ENCODE results near the gene KIAA2012. TPM values are rescaled to one million over a fixed set of nuclear protein-coding genes. Genes with fewer than 3 reads are reported as not detected.
A peak's percentile ranks its signal among the peaks of the same experiment; 100 is the strongest.

KIAA2012 gene
- total and polyA plus RNA-seq, 2 of the 4 experiments (the other 2 are of a cell fraction) = under 0.01 to 0.09 TPM

DNA sequence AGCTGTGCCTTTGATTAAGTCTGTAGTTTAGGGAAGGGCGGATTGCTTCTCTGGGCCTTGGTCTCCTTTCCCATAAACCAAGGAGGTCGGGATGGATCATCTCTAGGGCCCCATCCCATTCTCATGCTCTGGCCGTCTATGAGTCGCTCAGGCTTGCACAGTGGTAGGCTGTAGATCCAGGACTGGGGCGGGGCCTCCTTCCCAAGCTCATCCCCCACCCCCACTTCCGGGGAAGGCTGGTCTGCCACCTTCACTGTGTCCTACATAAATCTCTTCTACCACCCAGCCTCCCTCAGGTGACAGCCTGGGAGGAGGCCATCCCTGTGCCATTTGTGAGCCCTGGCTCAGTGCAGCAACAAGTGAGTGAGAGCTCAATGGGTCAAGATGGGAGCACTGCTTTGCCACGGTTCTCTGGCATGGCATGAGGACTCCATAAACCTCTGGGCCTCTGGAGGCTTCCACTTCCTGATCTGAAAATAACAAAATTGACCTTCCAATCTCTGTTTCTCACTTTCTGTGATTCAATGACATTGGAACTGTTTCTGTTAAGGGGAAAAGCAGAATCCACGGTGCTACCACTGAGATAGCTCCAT is 96.9 kb downstream of the KIAA2012 start:
- H3K18ac ChIP-seq (ENCODE audit: low read depth, low read length) = no peak overlapping the region
- no peak overlapping the region for H2AK9ac ChIP-seq (replicated peaks; ENCODE audit: low read depth, low read length, poor library complexity)
- WGBS, 2 experiments (ENCODE audit: extremely low coverage in 2 of 2, insufficient read length in 1 of 2) = no CpG with 5 or more reads among the region's 8 CpGs
- TF ChIP-seq, protein P1, sequence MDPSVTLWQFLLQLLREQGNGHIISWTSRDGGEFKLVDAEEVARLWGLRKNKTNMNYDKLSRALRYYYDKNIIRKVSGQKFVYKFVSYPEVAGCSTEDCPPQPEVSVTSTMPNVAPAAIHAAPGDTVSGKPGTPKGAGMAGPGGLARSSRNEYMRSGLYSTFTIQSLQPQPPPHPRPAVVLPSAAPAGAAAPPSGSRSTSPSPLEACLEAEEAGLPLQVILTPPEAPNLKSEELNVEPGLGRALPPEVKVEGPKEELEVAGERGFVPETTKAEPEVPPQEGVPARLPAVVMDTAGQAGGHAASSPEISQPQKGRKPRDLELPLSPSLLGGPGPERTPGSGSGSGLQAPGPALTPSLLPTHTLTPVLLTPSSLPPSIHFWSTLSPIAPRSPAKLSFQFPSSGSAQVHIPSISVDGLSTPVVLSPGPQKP (IDR thresholded peaks at IDR 0.05; ENCODE audit: borderline replicate concordance, low read depth, low read length) = no peak
- TF ChIP-seq MAZ (IDR thresholded peaks at IDR 0.05; ENCODE audit: borderline replicate concordance, low read depth, low read length) (no peak), POLR2A (IDR thresholded peaks at IDR 0.05; ENCODE audit: low read depth, low read length) (no peak), FOS (IDR thresholded peaks at IDR 0.05; ENCODE audit: low read depth, low read length) (no peak), RAD21 (IDR thresholded peaks at IDR 0.05; ENCODE audit: low read length) (no peak), BHLHE40 (IDR thresholded peaks at IDR 0.05; ENCODE audit: low read depth, low read length) (no peak), MAFK (IDR thresholded peaks at IDR 0.05; ENCODE audit: low read depth, low read length) (no peak), CEBPB (IDR thresholded peaks at IDR 0.05; ENCODE audit: low read depth, low read length) (no peak), SMC3 (IDR thresholded peaks at IDR 0.05; ENCODE audit: low read depth, low read length) (no peak), RCOR1 (IDR thresholded peaks at IDR 0.05; ENCODE audit: insufficient replicate concordance, low read length) (no peak)
- TF ChIP-seq, protein P2, sequence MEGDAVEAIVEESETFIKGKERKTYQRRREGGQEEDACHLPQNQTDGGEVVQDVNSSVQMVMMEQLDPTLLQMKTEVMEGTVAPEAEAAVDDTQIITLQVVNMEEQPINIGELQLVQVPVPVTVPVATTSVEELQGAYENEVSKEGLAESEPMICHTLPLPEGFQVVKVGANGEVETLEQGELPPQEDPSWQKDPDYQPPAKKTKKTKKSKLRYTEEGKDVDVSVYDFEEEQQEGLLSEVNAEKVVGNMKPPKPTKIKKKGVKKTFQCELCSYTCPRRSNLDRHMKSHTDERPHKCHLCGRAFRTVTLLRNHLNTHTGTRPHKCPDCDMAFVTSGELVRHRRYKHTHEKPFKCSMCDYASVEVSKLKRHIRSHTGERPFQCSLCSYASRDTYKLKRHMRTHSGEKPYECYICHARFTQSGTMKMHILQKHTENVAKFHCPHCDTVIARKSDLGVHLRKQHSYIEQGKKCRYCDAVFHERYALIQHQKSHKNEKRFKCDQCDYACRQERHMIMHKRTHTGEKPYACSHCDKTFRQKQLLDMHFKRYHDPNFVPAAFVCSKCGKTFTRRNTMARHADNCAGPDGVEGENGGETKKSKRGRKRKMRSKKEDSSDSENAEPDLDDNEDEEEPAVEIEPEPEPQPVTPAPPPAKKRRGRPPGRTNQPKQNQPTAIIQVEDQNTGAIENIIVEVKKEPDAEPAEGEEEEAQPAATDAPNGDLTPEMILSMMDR (conservative IDR thresholded peaks at IDR 0.05; ENCODE audit: low read depth, low read length) = no peak
- H4K8ac ChIP-seq (ENCODE audit: low read depth in 2 of 2, low read length in 2 of 2) = no peak overlapping the region; a peak in 1 of 4 replicates
- no peak overlapping the region for H2BK5ac ChIP-seq (ENCODE audit: low read depth, low read length, poor library complexity, severe bottlenecking)
- H3K4me1 ChIP-seq (ENCODE audit: control insufficient read depth, insufficient read depth, low read length) = peaks cover 13% of the 10 kb centered on the region
- no peak overlapping the region for H4K5ac ChIP-seq (ENCODE audit: low read depth, low read length)
- no peak overlapping the region for H3K56ac ChIP-seq (ENCODE audit: extremely low read depth, insufficient read depth, low read length)
- no peaks in the 10 kb centered on the region for H3K36me3 ChIP-seq (ENCODE audit: control insufficient read depth, insufficient read depth, low read length)
- no peak overlapping the region for H3K4me2 ChIP-seq (ENCODE audit: low read depth, low read length)
- POLR2A ChIA-PET (ENCODE audit: unreplicated experiment) = no interaction called here
- in situ Hi-C loops (cut with MboI; ENCODE audit: low sequenced_read_pairs) = loop anchor here (10.0 kb wide), 1 partner anchor 375 kb away; no protein-coding TSS in a partner anchor
- no peak overlapping the region; the same call in 1 of the 2 replicates for H4K91ac ChIP-seq (ENCODE audit: insufficient read depth, low read depth, low read length)
- H2AFZ ChIP-seq (replicated peaks; ENCODE audit: low read length, poor library complexity) = peak overlapping the region; percentile 43
- DNase-seq (no peak), ATAC-seq (ENCODE audit: low read depth) (no peak)
- peak overlapping the region; percentile 78; the same call in 1 of the 2 replicates for H2BK20ac ChIP-seq (ENCODE audit: low read depth, low read length)
- H3K27me3 ChIP-seq (ENCODE audit: control insufficient read depth, insufficient read depth, low read length) = no peaks in the 10 kb centered on the region
- peak overlapping the region; percentile 84; the same call in 1 of the 2 replicates for H2BK120ac ChIP-seq (ENCODE audit: low read depth, low read length)
- no peaks in the 10 kb centered on the region for H3K9me3 ChIP-seq (ENCODE audit: control insufficient read depth, insufficient read depth, low read length)
- H3K14ac ChIP-seq (replicated peaks; ENCODE audit: low read depth, low read length) = no peak overlapping the region; the same call in 1 of the 2 replicates
- H2AK5ac ChIP-seq (ENCODE audit: low read depth, low read length) = peak overlapping the region; percentile 87
- no peak overlapping the region for H3K27ac ChIP-seq (ENCODE audit: insufficient read depth, low read length)
- peaks cover 2% of the 10 kb centered on the region; the same call in 1 of the 2 replicates for H3K9me1 ChIP-seq (ENCODE audit: insufficient read depth, low read length)
- H3K79me1 ChIP-seq (ENCODE audit: low read depth in 1 of 2, low read length in 2 of 2) = no peaks in the 10 kb centered on the region
- no peaks in the 10 kb centered on the region for H4K20me1 ChIP-seq (ENCODE audit: insufficient read depth, low read length)
- dilution Hi-C loops (cut with HindIII; ENCODE audit: low sequenced_read_pairs, unreplicated experiment) = no loop called here
- peak overlapping the region; percentile 86; the same call in 1 of the 2 replicates for H3K23ac ChIP-seq (ENCODE audit: low read depth, low read length)
- no peak overlapping the region for H3K4me3 ChIP-seq (ENCODE audit: insufficient read depth, low read depth, low read length)
- CTCF ChIA-PET = interaction anchor here (1.4 kb wide), 1 partner anchor 375 kb away, joined by 3 read pairs; no protein-coding TSS in a partner anchor
- H3K4ac ChIP-seq (ENCODE audit: low read depth, low read length) = peak overlapping the region; percentile 62
- H3K9ac ChIP-seq (ENCODE audit: low read depth, low read length) = no peak overlapping the region
- intact Hi-C loops (cut with micrococcal nuclease) = no loop called here
- no TSS peak for BruUV-seq (replicated peaks)
- H2BK15ac ChIP-seq (ENCODE audit: low read depth, low read length) = peak overlapping the region; percentile 6; the same call in 1 of the 3 replicates

All from IMR-90 (cell line).